Stimulated activated naive CD8-positive, alpha-beta T cell treated with anti-CD3 and anti-CD28 coated beads, Interleukin-15, Interleukin-2, amounts not matched to agents 100 U/mL and 50 U/mL, for 24 hours (primary cell): ENCODE results near the gene MAK.
A peak's percentile ranks its signal among the peaks of the same experiment; 100 is the strongest.
"Not testable (repeated sequence)": the region's sequence is repeated elsewhere in the genome, so short reads cannot be mapped to it uniquely, and the experiment has no call there.

Source experiments
- ATAC-seq: fragments of 150-1000 bp; cut with Tn5 transposase; one replicate; pipeline ENCODE4 v1.10.0; 2021
- DNase-seq: peaks from one replicate; pipeline ENCODE4 v3.0.0; 2021

MAK gene

GRCh38 chr6:10854922-10855632, 16.7 kb upstream of the MAK start:
- no peak for ATAC-seq
- DNase-seq = no peak

DNA sequence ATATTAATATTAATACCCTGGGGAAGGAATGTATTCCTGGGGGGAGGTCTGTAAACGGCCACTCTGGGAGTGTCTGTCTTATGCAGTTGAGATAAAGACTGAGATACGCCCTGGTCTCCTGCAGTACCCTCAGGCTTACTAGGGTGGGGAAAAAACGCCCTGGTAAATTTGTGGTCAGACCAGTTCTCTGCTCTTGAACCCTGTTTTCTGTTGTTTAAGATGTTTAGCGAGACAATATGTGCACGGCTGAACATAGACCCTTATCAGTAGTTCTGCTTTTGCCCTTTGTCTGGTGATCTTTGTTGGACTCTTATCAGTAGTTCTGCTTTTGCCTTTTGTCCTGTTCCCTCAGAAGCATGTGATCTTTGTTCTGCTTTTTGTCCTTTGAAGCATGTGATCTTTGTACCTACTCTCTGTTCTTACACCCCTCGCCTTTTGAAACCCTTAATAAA, 15.5 kb upstream of the MAK start:
- not testable (repeated sequence) for DNase-seq, ATAC-seq

GRCh38 chr6:10852361-10852960, 14.1 kb upstream of the MAK start:
- no peak for DNase-seq
- no peak for ATAC-seq

DNA sequence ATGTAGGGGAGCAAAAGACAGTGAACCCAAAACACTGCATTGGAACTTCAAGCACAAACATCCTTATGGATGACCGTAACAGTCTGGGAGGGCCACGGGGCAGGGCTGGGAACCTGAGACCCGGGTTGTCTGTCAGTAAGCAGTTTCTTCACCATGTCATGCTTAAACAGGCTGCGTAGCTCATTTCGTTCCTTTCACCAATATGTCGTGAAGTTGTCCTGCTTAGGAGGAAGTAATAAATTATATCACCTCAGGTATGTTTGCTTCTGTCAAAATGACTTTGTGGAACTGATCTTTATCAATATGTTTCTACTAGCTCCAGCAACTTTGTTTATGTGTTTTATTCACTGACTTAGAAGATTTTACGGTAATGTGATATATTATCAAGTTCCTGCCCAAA, 12.4 kb upstream of the MAK start:
- no peak for ATAC-seq
- no peak for DNase-seq

- DNase-seq = no peak
Observed at GRCh38 chr6:10849901-10850300, 11.6 kb upstream of the MAK start.

DNA sequence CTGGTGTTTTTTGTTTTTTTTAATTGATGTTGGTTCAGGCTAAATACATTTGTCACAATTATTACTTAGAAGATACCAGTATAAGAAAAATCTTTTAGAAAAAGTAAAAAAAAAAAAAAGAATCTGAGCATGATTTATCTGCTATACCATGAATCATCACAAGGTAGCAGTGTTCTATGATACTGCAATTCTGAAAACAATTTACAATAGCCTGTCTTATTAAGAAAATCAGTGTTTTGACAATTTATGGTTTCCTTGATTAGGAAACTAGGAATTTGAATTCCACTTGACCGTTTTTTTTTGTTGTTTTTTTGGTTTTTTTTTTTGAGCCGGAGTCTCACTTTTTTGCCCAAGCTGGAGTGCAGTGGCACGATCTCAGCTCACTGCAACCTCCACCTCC, 9.3 kb upstream of the MAK start:
- DNase-seq (no peak), ATAC-seq (no peak)

More at GRCh38 chr6:10849901-10850300, 11.6 kb upstream of the MAK start:
- no peak for ATAC-seq

GRCh38 chr6:10843554-10843953, 5.2 kb upstream of the MAK start:
- ATAC-seq (no peak), DNase-seq (no peak)

GRCh38 chr6:10838794-10839333, 525 bp upstream of the MAK start:
- ATAC-seq = peak; percentile 77
- DNase-seq = peak; percentile 16

DNA sequence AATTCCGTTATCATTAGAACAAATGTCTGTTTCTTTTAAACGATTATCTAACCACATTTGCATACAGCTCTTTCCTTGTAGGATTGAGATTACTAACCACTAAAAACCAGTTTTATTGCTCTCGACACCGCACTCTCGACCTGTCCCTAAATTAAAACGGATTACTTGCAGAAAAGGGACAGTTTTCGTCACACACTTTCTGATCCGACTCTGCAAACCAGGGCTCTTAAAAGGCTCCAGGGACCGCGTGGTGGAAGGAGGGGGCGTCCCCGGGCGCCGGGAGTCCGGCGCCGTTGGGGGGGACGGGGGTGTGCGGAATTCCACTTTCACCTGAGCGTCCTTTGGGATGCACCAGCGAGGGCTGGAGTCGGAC, 731 bp downstream of the MAK start:
- DNase-seq = peak; percentile 13
- no peak for ATAC-seq

GRCh38 chr6:10837009-10837621, 1.2 kb downstream of the MAK start:
- DNase-seq = peak; percentile 16

DNA sequence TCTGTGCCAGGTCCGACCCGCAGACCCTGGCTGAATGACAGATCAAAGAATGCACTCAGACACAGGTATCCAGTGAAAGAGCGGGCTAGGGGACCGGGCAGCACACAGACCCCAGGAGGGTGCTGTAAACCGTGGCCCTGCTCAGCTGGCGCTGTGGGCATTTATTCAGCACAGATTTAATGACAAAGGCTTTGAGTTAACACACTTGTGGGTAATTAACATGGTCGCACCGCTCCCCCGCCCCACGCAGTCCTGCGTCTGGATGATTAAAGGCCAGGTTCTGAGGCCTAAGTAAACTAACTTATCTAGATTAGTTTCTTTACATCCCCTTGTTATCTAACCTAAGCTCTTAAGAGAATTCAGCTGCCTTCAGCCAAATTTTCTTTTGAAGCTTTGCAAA, 3.5 kb downstream of the MAK start:
- ATAC-seq (no peak), DNase-seq (no peak)

More at GRCh38 chr6:10837009-10837621, 1.2 kb downstream of the MAK start:
- no peak for ATAC-seq

DNA sequence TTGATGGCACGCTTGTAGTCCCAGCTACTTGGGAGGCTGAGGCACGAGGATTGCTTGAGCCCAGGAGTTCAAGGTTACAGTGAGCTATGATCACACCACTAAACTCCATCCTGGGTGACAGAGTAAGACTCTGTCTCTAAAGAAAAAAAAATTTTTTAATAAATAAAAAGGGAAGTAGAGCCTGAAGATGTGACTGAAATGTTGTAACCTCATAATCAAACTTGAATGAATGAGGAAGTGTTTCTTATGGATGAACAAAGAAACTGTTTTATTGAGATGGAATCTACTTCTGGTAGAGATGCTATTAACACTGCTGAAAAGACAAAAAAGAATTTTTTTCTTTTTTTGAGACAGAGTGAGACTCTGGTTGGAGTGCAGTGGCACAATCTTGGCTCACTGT, 6.7 kb downstream of the MAK start:
- ATAC-seq = no peak
- DNase-seq = no peak

- no peak for DNase-seq
- ATAC-seq = no peak
Observed at GRCh38 chr6:10824819-10825218, 13.5 kb downstream of the MAK start.

DNA sequence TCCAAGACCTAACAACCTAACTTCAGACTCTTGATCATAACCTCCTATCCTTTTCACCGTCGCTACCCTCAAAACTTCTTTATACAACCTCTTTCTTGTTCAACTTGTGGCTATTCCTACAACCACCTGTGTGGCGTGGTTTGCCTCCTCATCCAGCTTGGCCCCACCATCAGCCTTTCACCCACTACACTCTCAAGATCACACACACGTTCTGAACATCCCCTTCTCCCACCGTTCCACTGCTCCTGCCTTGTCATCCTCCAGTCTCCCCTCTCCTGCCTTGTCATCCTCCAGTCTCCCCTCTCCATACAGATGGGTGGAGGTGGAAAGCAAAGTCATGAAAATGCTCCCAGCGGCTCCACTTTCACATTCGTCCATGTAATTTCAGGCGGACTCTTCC, 14.0 kb downstream of the MAK start:
- no peak for DNase-seq
- ATAC-seq = no peak

- ATAC-seq, DNase-seq: not testable (repeated sequence)
Observed at GRCh38 chr6:10814176-10814575, 24.2 kb downstream of the MAK start.

DNA sequence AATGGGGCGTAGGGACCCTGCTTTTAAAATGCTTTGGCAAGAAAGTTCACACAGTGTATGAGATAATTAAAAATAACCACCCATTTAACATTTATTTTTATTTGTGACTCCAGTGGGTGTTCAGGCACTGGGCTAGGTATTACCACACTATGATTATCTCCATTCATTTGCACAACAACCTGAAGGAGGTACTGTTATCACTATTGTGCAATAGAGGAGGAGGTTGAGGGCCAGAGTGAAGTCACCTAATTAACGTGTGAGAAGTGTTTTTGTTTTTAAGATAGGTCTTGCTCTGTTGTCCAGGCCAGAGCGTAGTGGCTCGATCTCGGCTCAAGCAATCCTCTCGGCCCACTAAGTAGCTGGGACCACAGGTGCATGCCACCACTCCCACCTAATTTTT, 29.2 kb downstream of the MAK start:
- ATAC-seq = no peak
- DNase-seq = no peak

DNA sequence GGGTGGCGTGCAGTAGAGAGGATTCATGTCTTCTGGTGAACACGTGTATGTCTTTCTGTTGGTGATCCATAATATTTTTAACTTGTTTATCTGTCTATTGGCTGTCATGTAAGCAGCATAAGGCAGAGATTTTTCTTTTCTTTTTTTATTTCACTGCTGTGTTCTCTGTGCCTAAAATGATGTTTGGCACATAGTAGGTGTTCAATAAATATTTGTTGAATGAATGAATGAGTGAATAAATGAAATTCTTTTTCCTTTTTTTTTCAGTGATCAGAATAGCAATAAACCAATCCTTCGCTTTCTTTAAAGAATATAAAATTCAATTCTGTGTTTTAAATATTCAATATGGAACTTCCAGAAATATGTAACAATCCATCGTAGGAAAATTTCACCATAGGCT, 30.0 kb downstream of the MAK start:
- ATAC-seq (no peak), DNase-seq (no peak)

DNA sequence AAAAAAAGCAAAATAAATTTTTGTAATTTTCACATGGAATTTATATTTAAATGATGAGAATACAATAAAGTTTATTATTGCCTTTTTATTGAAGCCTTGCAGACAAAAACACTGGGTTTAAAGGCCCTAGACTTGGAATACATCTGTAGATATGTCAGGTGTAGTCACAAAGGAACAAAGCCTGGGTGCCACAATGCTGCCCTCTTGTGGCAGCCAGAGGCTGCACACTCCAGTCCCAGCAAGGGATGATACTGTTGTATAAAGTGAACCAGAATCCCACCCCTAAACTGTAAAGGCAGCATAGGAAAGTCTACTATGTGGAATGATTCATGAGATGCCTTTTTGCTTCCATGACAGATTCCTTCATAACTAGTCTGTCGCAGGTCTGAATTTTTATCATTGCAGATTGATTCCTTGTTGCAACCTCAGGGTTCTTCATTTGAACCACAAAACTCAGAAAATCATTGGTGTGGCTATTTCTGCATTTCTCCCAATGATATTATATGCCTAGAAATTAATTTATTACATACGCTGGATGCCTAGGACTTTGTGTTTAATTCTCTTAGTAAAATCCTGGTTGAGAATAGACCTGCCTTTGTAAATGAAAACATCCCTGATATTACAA, 37.0 kb downstream of the MAK start:
- DNase-seq = peak; percentile 62
- peak; percentile 86 for ATAC-seq

GRCh38 chr6:10800810-10801209, 37.5 kb downstream of the MAK start:
- DNase-seq = no peak

GRCh38 chr6:10794239-10794638, 44.1 kb downstream of the MAK start:
- DNase-seq (no peak), ATAC-seq (no peak)

More at GRCh38 chr6:10800810-10801209, 37.5 kb downstream of the MAK start:
- no peak for ATAC-seq

GRCh38 chr6:10793695-10794094, 44.6 kb downstream of the MAK start:
- ATAC-seq (peak; percentile 43), DNase-seq (no peak)

DNA sequence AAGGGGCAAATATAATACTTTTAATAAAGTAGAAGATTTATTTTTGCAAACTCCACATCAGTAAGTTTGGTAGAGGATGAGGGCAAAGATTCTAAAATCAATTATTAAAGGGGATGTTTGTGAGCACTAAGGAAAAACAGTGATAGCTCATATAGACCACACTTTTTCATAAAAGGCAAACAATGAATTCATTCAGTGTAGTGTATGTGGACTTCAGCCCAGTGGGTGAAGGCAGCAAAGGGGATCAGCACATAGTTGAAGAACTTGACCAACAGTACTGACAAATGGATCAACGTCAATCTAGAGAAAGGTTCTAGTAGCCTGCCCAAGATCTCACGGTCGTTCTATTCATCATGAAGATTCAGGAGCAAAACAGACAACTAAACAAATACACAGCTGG, 45.3 kb downstream of the MAK start:
- DNase-seq (no peak), ATAC-seq (no peak)

GRCh38 chr6:10792101-10792500, 46.2 kb downstream of the MAK start:
- DNase-seq (no peak), ATAC-seq (no peak)
